ENCODE data around the gene PNLIPRP3.
A peak's percentile ranks its signal among the peaks of the same experiment; 100 is the strongest.

Gene PNLIPRP3

GRCh38 chr10:116430288-116430687 is 2.6 kb downstream of the PNLIPRP3 start:
- H3K4me1 ChIP-seq (ENCODE audit: insufficient read depth, poor library complexity, severe bottlenecking): peaks cover 52% of the 10 kb centered on the region
- H3K4me3 ChIP-seq (ENCODE audit: severe bottlenecking): peak overlapping the region; percentile 28
- TF ChIP-seq CTCF (IDR thresholded peaks at IDR 0.05; ENCODE audit: poor library complexity, severe bottlenecking): no peak
- H3K9me3 ChIP-seq (ENCODE audit: severe bottlenecking): no peaks in the 10 kb centered on the region
- DNase-seq (ENCODE audit: low spot score) (no peak), ATAC-seq (ENCODE audit: low read depth) (peak; percentile 87)
- H3K27ac ChIP-seq (ENCODE audit: poor library complexity, severe bottlenecking): peak overlapping the region; percentile 90
- no peaks in the 10 kb centered on the region for H3K27me3 ChIP-seq (ENCODE audit: insufficient read depth, poor library complexity, severe bottlenecking)
- H3K36me3 ChIP-seq (ENCODE audit: low read depth): peaks cover 15% of the 10 kb centered on the region

GRCh38 chr10:116431598-116431997 is 4.0 kb downstream of the PNLIPRP3 start:
- H3K27me3 ChIP-seq (ENCODE audit: insufficient read depth, poor library complexity, severe bottlenecking): no peaks in the 10 kb centered on the region
- DNase-seq (ENCODE audit: low spot score): no peak
- TF ChIP-seq CTCF (IDR thresholded peaks at IDR 0.05; ENCODE audit: poor library complexity, severe bottlenecking): no peak
- H3K4me1 ChIP-seq (ENCODE audit: insufficient read depth, poor library complexity, severe bottlenecking): peaks cover 59% of the 10 kb centered on the region
- H3K27ac ChIP-seq (ENCODE audit: poor library complexity, severe bottlenecking): peak overlapping the region; percentile 90
- ATAC-seq (ENCODE audit: low read depth): no peak
- no peak overlapping the region for H3K4me3 ChIP-seq (ENCODE audit: severe bottlenecking)
- peaks cover 17% of the 10 kb centered on the region for H3K36me3 ChIP-seq (ENCODE audit: low read depth)
- no peaks in the 10 kb centered on the region for H3K9me3 ChIP-seq (ENCODE audit: severe bottlenecking)

- H3K9me3 ChIP-seq (ENCODE audit: severe bottlenecking): no peaks in the 10 kb centered on the region
- H3K4me1 ChIP-seq (ENCODE audit: insufficient read depth, poor library complexity, severe bottlenecking): peaks cover 40% of the 10 kb centered on the region
- H3K27me3 ChIP-seq (ENCODE audit: insufficient read depth, poor library complexity, severe bottlenecking): no peaks in the 10 kb centered on the region
- DNase-seq (ENCODE audit: low spot score): no peak
- ATAC-seq (ENCODE audit: low read depth): 0 out of 3 replicates have a peak, but pooled peaks have one; percentile 35
- TF ChIP-seq CTCF (IDR thresholded peaks at IDR 0.05; ENCODE audit: poor library complexity, severe bottlenecking): no peak
- H3K4me3 ChIP-seq (ENCODE audit: severe bottlenecking): no peak overlapping the region
- H3K36me3 ChIP-seq (ENCODE audit: low read depth): peaks cover 35% of the 10 kb centered on the region
- H3K27ac ChIP-seq (ENCODE audit: poor library complexity, severe bottlenecking): peak overlapping the region; percentile 12
Measured at GRCh38 chr10:116437076-116437692, 9.5 kb downstream of the PNLIPRP3 start.

- ATAC-seq (ENCODE audit: low read depth): peak; percentile 87
- no peak for TF ChIP-seq CTCF (IDR thresholded peaks at IDR 0.05; ENCODE audit: poor library complexity, severe bottlenecking)
Measured at GRCh38 chr10:116440330-116441030, 12.8 kb downstream of the PNLIPRP3 start.

More at GRCh38 chr10:116440330-116441030, 12.8 kb downstream of the PNLIPRP3 start:
- Histone ChIP-seq H3K27ac (ENCODE audit: poor library complexity, severe bottlenecking) (peak overlapping the region; percentile 78), H3K27me3 (ENCODE audit: insufficient read depth, poor library complexity, severe bottlenecking) (no peaks in the 10 kb centered on the region), H3K36me3 (ENCODE audit: low read depth) (peaks cover 41% of the 10 kb centered on the region), H3K4me3 (ENCODE audit: severe bottlenecking) (no peak overlapping the region), H3K4me1 (ENCODE audit: insufficient read depth, poor library complexity, severe bottlenecking) (peaks cover 29% of the 10 kb centered on the region), H3K9me3 (ENCODE audit: severe bottlenecking) (no peaks in the 10 kb centered on the region)
- no peak for DNase-seq (ENCODE audit: low spot score)
